AG09309 (cell line): ENCODE measurements around the gene TRPV4.
A peak's percentile ranks its signal among the peaks of the same experiment; 100 is the strongest.

Experiments used
- DNase-seq: peaks from one replicate; pipeline ENCODE4 v3.0.0-alpha.2; 2010; ENCODE audit warnings: low read depth
- H3K4me3 ChIP-seq: 2 replicates; pipeline ENCODE4 v1.5.1; 2011; ENCODE audit warnings: mild to moderate bottlenecking, low read depth, low read length, moderate library complexity; ENCODE audit not compliant: control insufficient read depth
- TF ChIP-seq, protein P1 (sequence below): IDR thresholded peaks from 2 replicates; pipeline ENCODE4 v1.5.1; 2011; ENCODE audit warnings: mild to moderate bottlenecking, low read depth, low read length, inconsistent platforms; ENCODE audit not compliant: insufficient read depth, control insufficient read depth; ENCODE audit errors: missing control alignments

Gene TRPV4

GRCh38 chr12:109741286-109741969 lies 91.8 kb downstream of the TRPV4 start:
- DNase-seq = no peak
- TF ChIP-seq, protein P1, sequence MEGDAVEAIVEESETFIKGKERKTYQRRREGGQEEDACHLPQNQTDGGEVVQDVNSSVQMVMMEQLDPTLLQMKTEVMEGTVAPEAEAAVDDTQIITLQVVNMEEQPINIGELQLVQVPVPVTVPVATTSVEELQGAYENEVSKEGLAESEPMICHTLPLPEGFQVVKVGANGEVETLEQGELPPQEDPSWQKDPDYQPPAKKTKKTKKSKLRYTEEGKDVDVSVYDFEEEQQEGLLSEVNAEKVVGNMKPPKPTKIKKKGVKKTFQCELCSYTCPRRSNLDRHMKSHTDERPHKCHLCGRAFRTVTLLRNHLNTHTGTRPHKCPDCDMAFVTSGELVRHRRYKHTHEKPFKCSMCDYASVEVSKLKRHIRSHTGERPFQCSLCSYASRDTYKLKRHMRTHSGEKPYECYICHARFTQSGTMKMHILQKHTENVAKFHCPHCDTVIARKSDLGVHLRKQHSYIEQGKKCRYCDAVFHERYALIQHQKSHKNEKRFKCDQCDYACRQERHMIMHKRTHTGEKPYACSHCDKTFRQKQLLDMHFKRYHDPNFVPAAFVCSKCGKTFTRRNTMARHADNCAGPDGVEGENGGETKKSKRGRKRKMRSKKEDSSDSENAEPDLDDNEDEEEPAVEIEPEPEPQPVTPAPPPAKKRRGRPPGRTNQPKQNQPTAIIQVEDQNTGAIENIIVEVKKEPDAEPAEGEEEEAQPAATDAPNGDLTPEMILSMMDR = no peak
- H3K4me3 ChIP-seq = no peak overlapping the region

- H3K4me3 ChIP-seq = no peak overlapping the region
- no peak for DNase-seq
- TF ChIP-seq, protein P1 = no peak
These were observed 92.4 kb downstream of the TRPV4 start for GRCh38 chr12:109740694-109741245.

GRCh38 chr12:109739747-109740693 lies 93.2 kb downstream of the TRPV4 start:
- no peak overlapping the region for H3K4me3 ChIP-seq
- TF ChIP-seq, protein P1 = peak; percentile 20
- no peak for DNase-seq

DNA sequence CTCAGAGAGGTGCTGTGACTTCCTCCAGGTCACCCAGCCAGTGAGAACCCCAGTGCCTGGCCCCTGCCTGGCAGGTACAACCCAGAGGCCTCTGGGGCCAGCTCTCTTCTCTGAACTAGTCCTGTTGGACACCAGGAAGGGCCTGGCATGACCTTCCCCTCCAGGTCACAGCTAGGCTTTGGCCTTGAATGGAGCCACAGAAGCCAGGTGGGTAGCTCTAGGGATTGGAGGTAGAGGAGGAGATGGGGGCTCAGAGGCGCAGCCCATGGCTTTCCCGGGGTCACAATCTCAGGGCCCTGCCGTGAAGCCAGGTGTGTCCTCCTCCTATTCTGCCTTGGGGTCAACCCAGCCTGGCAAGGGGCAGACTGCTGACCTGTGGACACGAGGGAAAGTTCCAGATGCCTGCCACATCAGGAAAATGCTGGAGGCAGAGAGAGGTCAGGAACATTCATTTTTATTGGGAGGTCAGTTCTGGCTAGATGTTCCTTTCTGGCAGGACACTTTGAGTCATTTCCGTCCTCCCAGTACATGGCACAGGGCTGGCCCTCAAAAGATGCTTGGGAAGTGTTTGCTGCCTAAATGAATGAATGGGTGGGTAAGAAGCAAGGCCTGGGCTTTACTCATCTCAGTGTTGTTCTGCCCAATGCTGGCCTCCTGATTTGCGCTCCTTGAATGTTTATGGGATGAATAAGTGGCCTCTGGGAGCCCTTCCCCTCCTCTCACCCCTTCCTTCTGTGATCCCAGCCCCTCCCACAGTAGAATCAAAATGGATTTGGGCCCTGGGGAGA lies 94.1 kb downstream of the TRPV4 start:
- H3K4me3 ChIP-seq = no peak overlapping the region
- TF ChIP-seq, protein P1 = no peak
- no peak for DNase-seq

DNA sequence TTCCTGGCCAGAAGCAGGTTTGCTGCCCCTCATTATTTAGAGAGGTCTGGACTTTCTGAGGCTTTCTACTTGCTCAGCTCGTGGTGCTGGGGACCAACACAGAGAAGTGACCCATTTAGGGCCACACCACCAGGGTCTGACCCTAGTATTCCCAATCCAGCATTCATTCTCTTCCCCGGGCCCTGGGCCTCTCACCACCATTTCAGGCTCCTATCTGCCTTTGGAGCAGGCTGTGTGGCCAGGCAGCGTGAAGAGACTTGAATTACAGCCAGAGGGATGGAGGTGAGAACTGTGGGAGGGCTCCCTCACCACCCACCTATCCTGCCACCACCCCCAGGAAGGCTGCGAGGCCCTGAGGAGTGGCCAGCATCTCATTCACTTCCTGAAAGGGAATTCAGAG lies 95.0 kb downstream of the TRPV4 start:
- TF ChIP-seq, protein P1 = no peak
- no peak for DNase-seq
- no peak overlapping the region for H3K4me3 ChIP-seq

GRCh38 chr12:109737631-109738030 lies 95.6 kb downstream of the TRPV4 start:
- TF ChIP-seq, protein P1 = no peak
- no peak overlapping the region for H3K4me3 ChIP-seq
- no peak for DNase-seq
